ENCODE measurements around the gene PPFIBP2.

- TF ChIP-seq CTCF (IDR thresholded peaks at IDR 0.05; ENCODE audit: insufficient read depth, low read depth, low read length) (no peak), EZH2 (IDR thresholded peaks at IDR 0.05; ENCODE audit: insufficient read depth, low read length) (no peak)
Measured at GRCh38 chr11:7570241-7570640, 56.4 kb downstream of the PPFIBP2 start.
